GM12874 (cell line): ENCODE results near the gene ITGA3.

Experiments used
- TF ChIP-seq, protein P1 (sequence below): IDR thresholded peaks from 2 replicates; pipeline ENCODE4 v1.5.1; 2011; ENCODE audit warnings: low read depth, mild to moderate bottlenecking, control low read depth, low read length, moderate library complexity; ENCODE audit not compliant: insufficient read depth

ITGA3 gene

DNA sequence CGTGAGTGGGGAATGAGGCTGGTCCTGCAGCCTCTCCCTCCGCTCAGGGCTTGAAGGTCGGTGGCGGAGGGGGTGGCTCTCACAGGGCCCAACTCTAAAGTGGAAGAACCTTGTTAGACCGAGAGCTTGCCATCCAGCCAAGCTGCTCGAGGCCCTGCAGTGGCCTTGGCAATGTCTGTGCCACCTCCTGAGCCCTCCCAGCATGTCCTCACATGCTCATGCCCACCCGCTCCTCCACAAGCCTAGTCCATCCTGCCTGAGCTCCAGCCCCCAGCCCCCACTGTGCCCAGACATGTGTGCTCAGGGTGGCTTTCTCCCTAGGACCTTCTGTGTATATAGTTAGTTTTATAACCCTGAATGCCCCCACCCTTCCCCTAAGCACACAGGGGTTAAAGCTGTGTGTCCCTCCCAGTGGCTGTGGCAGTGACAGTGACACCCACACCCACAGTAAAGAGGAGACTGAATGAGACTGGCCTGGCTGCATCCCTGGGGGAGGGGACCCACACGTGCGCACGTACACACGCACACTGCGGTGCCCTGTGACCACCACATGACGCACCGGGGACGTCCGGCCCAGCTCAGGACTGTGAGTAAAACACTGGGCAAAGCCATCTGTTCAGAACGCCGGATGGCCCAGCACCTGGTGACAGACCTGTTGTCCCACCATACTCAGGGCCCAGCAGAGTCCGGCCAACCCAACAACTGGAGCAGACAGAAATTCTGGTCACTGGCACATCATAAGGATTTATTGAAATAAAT lies 54.9 kb downstream of the ITGA3 start:
- TF ChIP-seq, protein P1, sequence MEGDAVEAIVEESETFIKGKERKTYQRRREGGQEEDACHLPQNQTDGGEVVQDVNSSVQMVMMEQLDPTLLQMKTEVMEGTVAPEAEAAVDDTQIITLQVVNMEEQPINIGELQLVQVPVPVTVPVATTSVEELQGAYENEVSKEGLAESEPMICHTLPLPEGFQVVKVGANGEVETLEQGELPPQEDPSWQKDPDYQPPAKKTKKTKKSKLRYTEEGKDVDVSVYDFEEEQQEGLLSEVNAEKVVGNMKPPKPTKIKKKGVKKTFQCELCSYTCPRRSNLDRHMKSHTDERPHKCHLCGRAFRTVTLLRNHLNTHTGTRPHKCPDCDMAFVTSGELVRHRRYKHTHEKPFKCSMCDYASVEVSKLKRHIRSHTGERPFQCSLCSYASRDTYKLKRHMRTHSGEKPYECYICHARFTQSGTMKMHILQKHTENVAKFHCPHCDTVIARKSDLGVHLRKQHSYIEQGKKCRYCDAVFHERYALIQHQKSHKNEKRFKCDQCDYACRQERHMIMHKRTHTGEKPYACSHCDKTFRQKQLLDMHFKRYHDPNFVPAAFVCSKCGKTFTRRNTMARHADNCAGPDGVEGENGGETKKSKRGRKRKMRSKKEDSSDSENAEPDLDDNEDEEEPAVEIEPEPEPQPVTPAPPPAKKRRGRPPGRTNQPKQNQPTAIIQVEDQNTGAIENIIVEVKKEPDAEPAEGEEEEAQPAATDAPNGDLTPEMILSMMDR, result no peak

DNA sequence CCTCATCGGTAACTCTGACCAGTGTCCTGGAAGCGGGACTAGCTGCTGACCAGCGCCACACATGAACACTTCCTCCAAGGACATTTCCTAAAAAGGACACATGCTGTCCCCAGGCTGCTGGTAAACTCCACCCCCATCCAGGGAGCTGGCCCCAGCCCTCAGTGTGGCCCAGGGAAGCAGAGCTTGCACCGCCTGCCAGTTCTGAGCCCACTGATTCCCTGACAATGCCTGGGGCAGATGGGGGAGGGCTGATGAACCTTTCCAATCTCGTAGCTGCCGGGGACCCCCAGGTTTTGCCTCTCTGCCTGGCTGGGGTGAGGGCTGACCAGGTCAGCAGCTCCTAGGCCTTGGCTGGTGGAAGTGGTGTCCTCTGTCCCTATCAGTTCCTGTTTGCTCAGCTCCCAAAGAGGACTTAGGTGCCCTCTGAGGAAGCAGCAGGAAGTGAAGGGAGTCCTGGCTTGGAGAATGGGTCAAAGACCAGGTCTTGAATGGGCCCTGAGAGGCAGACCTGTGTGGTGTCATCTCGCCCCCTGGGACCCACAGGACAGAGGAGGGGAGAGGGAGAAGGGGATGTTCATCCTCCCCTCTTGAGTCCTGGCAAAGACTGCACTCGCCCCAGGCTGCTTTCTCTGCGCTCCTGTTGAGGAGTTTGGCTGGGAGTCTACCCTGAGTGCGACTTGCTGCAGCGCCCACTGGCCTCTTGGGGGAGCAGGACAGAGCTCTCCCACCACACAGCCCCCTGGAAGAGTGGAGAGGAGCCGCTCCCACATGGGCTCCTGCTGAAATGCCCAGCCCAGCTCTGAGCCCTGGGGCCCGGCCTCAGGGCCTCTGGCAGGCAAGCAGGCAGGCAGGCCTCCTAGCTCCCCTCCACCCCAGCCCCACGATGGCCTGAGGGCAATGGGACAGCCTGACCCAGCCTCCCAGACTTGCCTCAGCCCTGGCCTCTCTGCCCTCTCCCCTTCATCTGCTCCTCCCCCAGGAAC lies 56.1 kb downstream of the ITGA3 start:
- TF ChIP-seq, protein P1, result no peak

DNA sequence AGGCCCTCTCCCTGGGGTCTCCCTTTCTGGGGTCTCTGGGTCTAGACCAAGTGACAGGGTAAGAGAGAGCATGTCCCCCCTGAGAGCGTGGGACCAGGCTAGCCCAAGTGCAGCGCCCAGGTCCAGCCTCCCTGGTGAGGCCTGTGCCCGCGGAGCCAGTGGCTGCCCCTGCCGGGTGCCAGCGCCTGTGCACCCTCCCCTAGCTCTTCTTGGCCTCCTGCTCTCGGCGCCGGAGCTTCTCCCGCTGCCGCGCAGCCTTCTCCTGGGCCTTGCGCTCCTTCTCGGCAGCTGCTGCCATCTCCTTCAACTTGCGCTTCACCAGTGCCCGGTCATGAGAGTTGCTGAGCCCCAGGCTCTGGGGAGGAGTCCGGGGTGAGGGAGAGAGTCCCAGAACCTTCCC lies 56.8 kb downstream of the ITGA3 start:
- TF ChIP-seq, protein P1, result no peak

DNA sequence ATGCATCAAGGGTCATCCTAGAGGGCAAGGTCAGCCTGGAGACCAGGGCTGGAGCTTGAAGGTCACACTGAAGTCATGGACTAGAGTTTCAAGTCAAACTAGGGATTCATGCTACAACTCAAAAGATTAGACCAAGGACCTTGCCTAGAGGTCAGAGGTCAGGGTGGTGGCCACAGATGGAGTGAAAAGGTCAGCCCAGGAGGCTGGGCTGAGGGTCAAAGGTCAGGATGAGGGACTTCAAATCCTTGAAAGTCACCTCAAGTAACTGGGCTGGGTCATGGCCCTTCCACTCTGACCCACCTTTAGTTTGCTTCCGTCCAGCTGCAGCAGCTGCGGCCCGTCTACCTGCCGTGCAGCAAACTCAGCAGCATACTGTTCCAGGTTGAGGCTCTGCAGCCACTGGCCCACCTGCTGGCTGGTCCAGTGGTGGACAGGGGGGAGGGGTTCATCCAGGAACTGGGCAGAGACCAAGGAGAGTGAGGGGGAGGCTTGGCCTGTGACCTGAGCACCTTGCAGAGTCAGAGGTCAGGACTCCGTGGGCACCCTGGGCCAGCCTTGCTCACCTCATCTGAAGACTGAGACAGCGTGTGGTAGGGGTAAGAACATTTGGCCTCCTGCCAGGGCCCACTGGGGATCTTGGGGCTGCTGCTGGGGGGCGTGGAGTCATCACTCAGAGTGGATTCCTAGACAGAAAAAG lies 57.9 kb downstream of the ITGA3 start:
- TF ChIP-seq, protein P1, result no peak

DNA sequence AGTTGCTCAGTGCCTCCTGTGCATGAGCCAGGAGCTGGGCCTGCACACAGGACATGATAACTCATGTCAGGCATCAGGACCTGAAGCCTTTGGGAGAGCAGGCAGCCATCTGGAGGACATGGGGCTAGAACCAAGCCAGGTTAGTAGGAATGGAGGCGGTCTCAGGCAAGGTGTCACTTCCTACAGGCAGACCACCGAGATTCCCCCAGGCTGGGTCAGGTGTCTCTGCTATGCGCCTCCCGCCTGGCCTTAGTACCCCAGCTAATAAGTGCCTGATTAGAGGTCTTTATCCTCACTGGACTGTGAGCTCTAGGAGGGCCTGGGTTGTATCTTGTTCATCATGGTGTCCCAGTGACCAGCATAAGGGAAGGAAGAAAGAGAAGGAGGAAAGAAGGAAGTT lies 58.5 kb downstream of the ITGA3 start:
- TF ChIP-seq, protein P1, result no peak

DNA sequence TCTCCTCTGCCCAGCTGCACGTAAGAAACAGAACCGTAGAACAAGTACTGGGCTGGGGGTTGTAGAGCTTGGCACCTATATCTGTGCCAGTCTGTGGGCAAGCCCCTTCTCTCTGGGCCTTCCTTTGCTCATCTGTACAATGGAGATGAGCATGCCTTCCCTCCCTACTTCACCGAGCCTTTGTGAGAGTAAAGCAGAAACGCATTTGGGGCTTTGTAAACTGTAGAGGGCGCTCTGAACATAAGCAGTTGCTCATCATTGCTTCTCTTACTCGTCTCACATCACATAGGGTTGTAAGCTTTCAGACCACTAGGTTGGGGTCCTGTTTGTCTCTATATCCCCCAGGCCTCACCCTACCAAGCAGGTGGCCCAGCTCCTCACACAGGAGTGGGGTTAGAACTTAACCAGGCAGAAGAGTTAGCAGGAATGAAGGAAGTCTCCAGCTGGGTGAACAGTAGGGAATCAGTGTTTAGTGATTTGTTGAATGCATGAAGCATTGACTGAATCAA lies 59.0 kb downstream of the ITGA3 start:
- TF ChIP-seq, protein P1, result peak; percentile 82
